Mammary epithelial cell (primary cell): ENCODE measurements around the gene MED13.

ENCODE experiments used
- EZH2 ChIP-seq: IDR thresholded peaks from 2 replicates; pipeline ENCODE4 v1.6.1; 2012; ENCODE audit warnings: low read length, inconsistent platforms, borderline replicate concordance
- TF ChIP-seq, protein P1 (sequence below), 2 donors: IDR thresholded peaks in 1 of 2; conservative IDR thresholded peaks in 1 of 2; 2 replicates each; pipeline ENCODE4 v1.5.1; 2011 to 2012; ENCODE audit warnings: inconsistent platforms in 2 of 2, low read length in 2 of 2, mild to moderate bottlenecking in 2 of 2, control low read depth in 1 of 2, low read depth in 1 of 2; ENCODE audit not compliant: insufficient read depth in 1 of 2; ENCODE audit errors: extremely low read depth in 1 of 2

DNA sequence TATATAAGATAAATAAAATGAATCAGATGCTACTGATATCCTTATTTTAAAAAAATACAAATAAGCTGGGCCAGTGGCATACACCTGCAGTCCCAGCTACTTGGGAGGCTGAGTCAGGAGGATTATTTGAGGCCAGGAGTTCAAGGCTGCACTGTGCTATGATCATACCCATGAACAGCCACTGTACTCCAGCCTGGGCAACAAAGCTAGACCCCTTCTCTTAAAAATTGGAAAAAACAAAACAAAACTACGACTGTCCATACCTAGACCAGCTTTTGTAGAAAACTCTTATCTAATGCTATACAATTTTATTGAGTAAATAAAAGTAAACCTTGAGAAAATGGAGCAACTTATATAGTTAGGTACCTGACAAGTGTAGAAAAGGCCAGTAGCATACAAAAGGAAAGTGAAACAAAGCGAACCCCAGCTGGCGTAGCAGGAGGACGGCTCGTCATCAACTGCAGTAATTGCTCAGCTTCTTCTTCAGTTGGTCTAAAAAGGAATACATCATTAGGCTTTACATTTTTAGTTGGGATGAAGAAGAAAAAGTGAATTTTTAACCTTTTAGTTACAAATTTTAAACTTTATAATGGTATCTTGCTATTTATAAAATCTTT, 160.9 kb downstream of the MED13 start:
- TF ChIP-seq, protein P1, sequence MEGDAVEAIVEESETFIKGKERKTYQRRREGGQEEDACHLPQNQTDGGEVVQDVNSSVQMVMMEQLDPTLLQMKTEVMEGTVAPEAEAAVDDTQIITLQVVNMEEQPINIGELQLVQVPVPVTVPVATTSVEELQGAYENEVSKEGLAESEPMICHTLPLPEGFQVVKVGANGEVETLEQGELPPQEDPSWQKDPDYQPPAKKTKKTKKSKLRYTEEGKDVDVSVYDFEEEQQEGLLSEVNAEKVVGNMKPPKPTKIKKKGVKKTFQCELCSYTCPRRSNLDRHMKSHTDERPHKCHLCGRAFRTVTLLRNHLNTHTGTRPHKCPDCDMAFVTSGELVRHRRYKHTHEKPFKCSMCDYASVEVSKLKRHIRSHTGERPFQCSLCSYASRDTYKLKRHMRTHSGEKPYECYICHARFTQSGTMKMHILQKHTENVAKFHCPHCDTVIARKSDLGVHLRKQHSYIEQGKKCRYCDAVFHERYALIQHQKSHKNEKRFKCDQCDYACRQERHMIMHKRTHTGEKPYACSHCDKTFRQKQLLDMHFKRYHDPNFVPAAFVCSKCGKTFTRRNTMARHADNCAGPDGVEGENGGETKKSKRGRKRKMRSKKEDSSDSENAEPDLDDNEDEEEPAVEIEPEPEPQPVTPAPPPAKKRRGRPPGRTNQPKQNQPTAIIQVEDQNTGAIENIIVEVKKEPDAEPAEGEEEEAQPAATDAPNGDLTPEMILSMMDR (conservative IDR thresholded peaks at IDR 0.05 in 1 of 2, IDR thresholded peaks at IDR 0.05 in 1 of 2; ENCODE audit: extremely low read depth in 1 of 2, insufficient read depth in 1 of 2, low read depth in 1 of 2, low read length in 2 of 2), result no peak
- no peak for TF ChIP-seq EZH2
